ENCODE data around the gene RRP12. TPM values are rescaled to one million over a fixed set of nuclear protein-coding genes. Genes with fewer than 3 reads are reported as not detected.

The RRP12 gene
- total and polyA plus RNA-seq, 5 donors: 10.8 to 21.2 (median 16.7) TPM

GRCh38 chr10:97384641-97385040, 16.5 kb downstream of the RRP12 start:
- Histone ChIP-seq H3K27me3 (ENCODE audit: control insufficient read depth, insufficient read depth) (no peaks in the 10 kb centered on the region), H3K4me1 (ENCODE audit: control insufficient read depth, insufficient read depth, low read length) (no peaks in the 10 kb centered on the region), H3K4me3 (ENCODE audit: low read length) (no peak overlapping the region), H3K9me3 (ENCODE audit: control insufficient read depth, low read length) (no peaks in the 10 kb centered on the region), H3K27ac (ENCODE audit: low read length) (no peak overlapping the region)
- DNase-seq: no peak
- intact Hi-C loops (cut with DNase I): no loop called here
- ATAC-seq: no peak
- WGBS: 97% methylated on average over 6 of the region's 6 CpGs

- no peak for DNase-seq
- Histone ChIP-seq H3K4me3 (ENCODE audit: low read length) (no peak overlapping the region), H3K4me1 (ENCODE audit: control insufficient read depth, insufficient read depth, low read length) (no peaks in the 10 kb centered on the region), H3K27ac (ENCODE audit: low read length) (no peak overlapping the region), H3K9me3 (ENCODE audit: control insufficient read depth, low read length) (no peaks in the 10 kb centered on the region), H3K27me3 (ENCODE audit: control insufficient read depth, insufficient read depth) (no peaks in the 10 kb centered on the region)
- no peak for ATAC-seq
- WGBS: 96% methylated on average over 5 of the region's 5 CpGs
- intact Hi-C loops (cut with DNase I): no loop called here
These were observed 17.0 kb downstream of the RRP12 start for GRCh38 chr10:97384156-97384555.

- Histone ChIP-seq H3K4me1 (ENCODE audit: control insufficient read depth, insufficient read depth, low read length) (no peaks in the 10 kb centered on the region), H3K27me3 (ENCODE audit: control insufficient read depth, insufficient read depth) (no peaks in the 10 kb centered on the region), H3K4me3 (ENCODE audit: low read length) (no peak overlapping the region), H3K27ac (ENCODE audit: low read length) (no peak overlapping the region), H3K9me3 (ENCODE audit: control insufficient read depth, low read length) (no peaks in the 10 kb centered on the region)
- WGBS: 92% methylated on average over 7 of the region's 7 CpGs
- ATAC-seq: no peak
- no peak for DNase-seq
- intact Hi-C loops (cut with DNase I): no loop called here
These were observed 18.0 kb downstream of the RRP12 start for GRCh38 chr10:97383159-97383558.

GRCh38 chr10:97381626-97382025, 19.5 kb downstream of the RRP12 start:
- ATAC-seq (no peak), DNase-seq (no peak)
- H3K27ac ChIP-seq (ENCODE audit: low read length): no peak overlapping the region
- H3K9me3 ChIP-seq (ENCODE audit: control insufficient read depth, low read length): no peaks in the 10 kb centered on the region
- 83% methylated on average over 8 of the region's 8 CpGs for WGBS
- H3K27me3 ChIP-seq (ENCODE audit: control insufficient read depth, insufficient read depth): no peaks in the 10 kb centered on the region
- no peak overlapping the region for H3K4me3 ChIP-seq (ENCODE audit: low read length)
- H3K4me1 ChIP-seq (ENCODE audit: control insufficient read depth, insufficient read depth, low read length): no peaks in the 10 kb centered on the region
- intact Hi-C loops (cut with DNase I): no loop called here

GRCh38 chr10:97380516-97380915, 20.6 kb downstream of the RRP12 start:
- intact Hi-C loops (cut with DNase I): no loop called here
- Histone ChIP-seq H3K4me3 (ENCODE audit: low read length) (no peak overlapping the region), H3K4me1 (ENCODE audit: control insufficient read depth, insufficient read depth, low read length) (no peaks in the 10 kb centered on the region), H3K9me3 (ENCODE audit: control insufficient read depth, low read length) (no peaks in the 10 kb centered on the region), H3K27ac (ENCODE audit: low read length) (no peak overlapping the region), H3K27me3 (ENCODE audit: control insufficient read depth, insufficient read depth) (no peaks in the 10 kb centered on the region)
- DNase-seq (no peak), ATAC-seq (no peak)
- WGBS: 88% methylated on average over 8 of the region's 8 CpGs

- intact Hi-C loops (cut with DNase I): no loop called here
- DNase-seq: no peak
- H3K4me3 ChIP-seq (ENCODE audit: low read length): no peak overlapping the region
- ATAC-seq: no peak
- H3K9me3 ChIP-seq (ENCODE audit: control insufficient read depth, low read length): no peaks in the 10 kb centered on the region
- H3K27ac ChIP-seq (ENCODE audit: low read length): no peak overlapping the region
- WGBS: 78% methylated on average over 15 of the region's 15 CpGs
- H3K27me3 ChIP-seq (ENCODE audit: control insufficient read depth, insufficient read depth): no peaks in the 10 kb centered on the region
- no peaks in the 10 kb centered on the region for H3K4me1 ChIP-seq (ENCODE audit: control insufficient read depth, insufficient read depth, low read length)
These were observed 21.9 kb downstream of the RRP12 start for GRCh38 chr10:97378933-97379921.

- no peaks in the 10 kb centered on the region for H3K9me3 ChIP-seq (ENCODE audit: control insufficient read depth, low read length)
- DNase-seq: no peak
- no peaks in the 10 kb centered on the region for H3K27me3 ChIP-seq (ENCODE audit: control insufficient read depth, insufficient read depth)
- WGBS: 76% methylated on average over 6 of the region's 6 CpGs
- no peak for ATAC-seq
- H3K4me1 ChIP-seq (ENCODE audit: control insufficient read depth, insufficient read depth, low read length): no peaks in the 10 kb centered on the region
- H3K27ac ChIP-seq (ENCODE audit: low read length): no peak overlapping the region
- intact Hi-C loops (cut with DNase I): no loop called here
- H3K4me3 ChIP-seq (ENCODE audit: low read length): no peak overlapping the region
These were observed 24.7 kb downstream of the RRP12 start for GRCh38 chr10:97376413-97376812.

GRCh38 chr10:97373456-97373855, 27.7 kb downstream of the RRP12 start:
- intact Hi-C loops (cut with DNase I): no loop called here
- Histone ChIP-seq H3K4me3 (ENCODE audit: low read length) (no peak overlapping the region), H3K4me1 (ENCODE audit: control insufficient read depth, insufficient read depth, low read length) (no peaks in the 10 kb centered on the region), H3K9me3 (ENCODE audit: control insufficient read depth, low read length) (no peaks in the 10 kb centered on the region), H3K27ac (ENCODE audit: low read length) (no peak overlapping the region), H3K27me3 (ENCODE audit: control insufficient read depth, insufficient read depth) (no peaks in the 10 kb centered on the region)
- no peak for DNase-seq
- peak in 1 of 2 donors; percentile 12 for ATAC-seq
- 94% methylated on average over 10 of the region's 10 CpGs for WGBS

GRCh38 chr10:97372233-97372875, 28.8 kb downstream of the RRP12 start:
- WGBS: 94% methylated on average over 7 of the region's 7 CpGs
- Histone ChIP-seq H3K27me3 (ENCODE audit: control insufficient read depth, insufficient read depth) (no peaks in the 10 kb centered on the region), H3K4me1 (ENCODE audit: control insufficient read depth, insufficient read depth, low read length) (no peaks in the 10 kb centered on the region), H3K27ac (ENCODE audit: low read length) (no peak overlapping the region), H3K4me3 (ENCODE audit: low read length) (no peak overlapping the region), H3K9me3 (ENCODE audit: control insufficient read depth, low read length) (no peaks in the 10 kb centered on the region)
- intact Hi-C loops (cut with DNase I): no loop called here
- DNase-seq (no peak), ATAC-seq (no peak)

- H3K9me3 ChIP-seq (ENCODE audit: control insufficient read depth, low read length): no peaks in the 10 kb centered on the region
- H3K4me3 ChIP-seq (ENCODE audit: low read length): no peak overlapping the region
- WGBS: 87% methylated on average over 7 of the region's 7 CpGs
- no peaks in the 10 kb centered on the region for H3K4me1 ChIP-seq (ENCODE audit: control insufficient read depth, insufficient read depth, low read length)
- DNase-seq (no peak), ATAC-seq (no peak)
- H3K27me3 ChIP-seq (ENCODE audit: control insufficient read depth, insufficient read depth): no peaks in the 10 kb centered on the region
- intact Hi-C loops (cut with DNase I): no loop called here
- no peak overlapping the region for H3K27ac ChIP-seq (ENCODE audit: low read length)
These were observed 29.4 kb downstream of the RRP12 start for GRCh38 chr10:97371696-97372095.

GRCh38 chr10:97367126-97367649, 34.0 kb downstream of the RRP12 start:
- Histone ChIP-seq H3K9me3 (ENCODE audit: control insufficient read depth, low read length) (no peaks in the 10 kb centered on the region), H3K4me1 (ENCODE audit: control insufficient read depth, insufficient read depth, low read length) (no peaks in the 10 kb centered on the region), H3K4me3 (ENCODE audit: low read length) (no peak overlapping the region), H3K27me3 (ENCODE audit: control insufficient read depth, insufficient read depth) (no peaks in the 10 kb centered on the region), H3K27ac (ENCODE audit: low read length) (no peak overlapping the region)
- intact Hi-C loops (cut with DNase I): no loop called here
- DNase-seq: no peak
- 88% methylated on average over 12 of the region's 12 CpGs for WGBS
- no peak for ATAC-seq

Measured in right cardiac atrium (tissue), 5 donors.